PFSK-1 (cell line): ENCODE measurements around the gene ADD1.

Source experiments
- FOXP2 ChIP-seq: optimal IDR thresholded peaks from 2 replicates; pipeline ENCODE3; 2011; ENCODE audit warnings: borderline replicate concordance, control low read depth, inconsistent platforms; ENCODE audit not compliant: insufficient read depth; ENCODE audit errors: extremely low read length, extremely low read depth
- POLR2AphosphoS5 ChIP-seq: IDR thresholded peaks from 2 replicates; pipeline ENCODE4 v1.6.1; 2012; ENCODE audit warnings: low read depth, mild to moderate bottlenecking, control low read depth, low read length, moderate library complexity
- SIN3A ChIP-seq: IDR thresholded peaks from 2 replicates; pipeline ENCODE4 v1.6.1; 2012; ENCODE audit warnings: mild to moderate bottlenecking, low read length, moderate library complexity, borderline replicate concordance; ENCODE audit not compliant: insufficient read depth
- TAF1 ChIP-seq: IDR thresholded peaks from 2 replicates; pipeline ENCODE4 v1.6.1; 2012; ENCODE audit warnings: low read length, control low read depth, borderline replicate concordance; ENCODE audit not compliant: insufficient read depth
- TF ChIP-seq, protein P1 (sequence below), 2 experiments: IDR thresholded peaks; 2 replicates each; pipeline versions ENCODE4 v1.6.1 to v1.8.0; 2011 to 2012; ENCODE audit warnings: low read depth in 2 of 2, low read length in 2 of 2, control low read depth in 1 of 2, inconsistent platforms in 1 of 2, mild to moderate bottlenecking in 1 of 2, moderate library complexity in 1 of 2; ENCODE audit not compliant: insufficient read depth in 1 of 2

DNA sequence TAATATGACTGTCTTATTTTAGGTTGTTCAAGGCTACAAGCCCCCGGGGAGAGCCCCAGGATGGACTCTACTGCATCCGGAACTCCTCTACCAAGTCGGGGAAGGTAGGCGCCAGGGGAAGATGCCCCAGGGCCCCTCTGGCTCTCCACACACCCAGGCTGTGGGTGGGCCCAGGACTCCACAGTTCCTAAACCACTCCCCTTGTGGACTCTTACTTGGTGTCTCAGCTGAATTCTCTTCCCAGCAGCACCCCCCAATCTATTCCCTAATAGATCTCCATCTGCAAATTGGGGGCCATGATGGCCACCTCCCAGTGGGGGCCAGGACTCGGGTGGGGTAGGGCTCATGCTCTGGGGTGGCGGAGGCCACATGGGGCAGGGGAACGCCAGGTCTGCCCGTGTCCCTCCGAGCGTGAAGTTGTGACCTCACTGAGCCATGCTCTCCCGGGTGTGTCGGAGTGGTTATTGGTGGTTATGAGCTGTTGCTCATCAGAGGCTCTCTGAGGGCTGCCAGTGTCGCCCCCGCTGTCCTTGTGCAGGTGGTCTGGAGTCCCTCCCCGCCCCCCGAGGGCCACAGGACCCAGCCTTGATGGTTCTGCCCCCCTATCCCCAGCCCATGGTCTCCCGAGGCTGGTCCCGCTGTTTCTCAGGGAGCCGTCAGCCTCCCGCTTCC is 11.2 kb upstream of the ADD1 start:
- no peak for TF ChIP-seq POLR2AphosphoS5
- no peak for TF ChIP-seq SIN3A
- TF ChIP-seq FOXP2 = no peak
- TF ChIP-seq, protein P1, sequence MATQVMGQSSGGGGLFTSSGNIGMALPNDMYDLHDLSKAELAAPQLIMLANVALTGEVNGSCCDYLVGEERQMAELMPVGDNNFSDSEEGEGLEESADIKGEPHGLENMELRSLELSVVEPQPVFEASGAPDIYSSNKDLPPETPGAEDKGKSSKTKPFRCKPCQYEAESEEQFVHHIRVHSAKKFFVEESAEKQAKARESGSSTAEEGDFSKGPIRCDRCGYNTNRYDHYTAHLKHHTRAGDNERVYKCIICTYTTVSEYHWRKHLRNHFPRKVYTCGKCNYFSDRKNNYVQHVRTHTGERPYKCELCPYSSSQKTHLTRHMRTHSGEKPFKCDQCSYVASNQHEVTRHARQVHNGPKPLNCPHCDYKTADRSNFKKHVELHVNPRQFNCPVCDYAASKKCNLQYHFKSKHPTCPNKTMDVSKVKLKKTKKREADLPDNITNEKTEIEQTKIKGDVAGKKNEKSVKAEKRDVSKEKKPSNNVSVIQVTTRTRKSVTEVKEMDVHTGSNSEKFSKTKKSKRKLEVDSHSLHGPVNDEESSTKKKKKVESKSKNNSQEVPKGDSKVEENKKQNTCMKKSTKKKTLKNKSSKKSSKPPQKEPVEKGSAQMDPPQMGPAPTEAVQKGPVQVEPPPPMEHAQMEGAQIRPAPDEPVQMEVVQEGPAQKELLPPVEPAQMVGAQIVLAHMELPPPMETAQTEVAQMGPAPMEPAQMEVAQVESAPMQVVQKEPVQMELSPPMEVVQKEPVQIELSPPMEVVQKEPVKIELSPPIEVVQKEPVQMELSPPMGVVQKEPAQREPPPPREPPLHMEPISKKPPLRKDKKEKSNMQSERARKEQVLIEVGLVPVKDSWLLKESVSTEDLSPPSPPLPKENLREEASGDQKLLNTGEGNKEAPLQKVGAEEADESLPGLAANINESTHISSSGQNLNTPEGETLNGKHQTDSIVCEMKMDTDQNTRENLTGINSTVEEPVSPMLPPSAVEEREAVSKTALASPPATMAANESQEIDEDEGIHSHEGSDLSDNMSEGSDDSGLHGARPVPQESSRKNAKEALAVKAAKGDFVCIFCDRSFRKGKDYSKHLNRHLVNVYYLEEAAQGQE (IDR thresholded peaks at IDR 0.05; ENCODE audit: insufficient read depth in 1 of 2, low read depth in 2 of 2, low read length in 2 of 2) = no peak
- TF ChIP-seq TAF1 = no peak
